Measurements from ENCODE around the gene COX8C. TPM values are rescaled to one million over a fixed set of nuclear protein-coding genes. Genes with fewer than 3 reads are reported as not detected.
"Not testable (repeated sequence)": the region's sequence is repeated elsewhere in the genome, so short reads cannot be mapped to it uniquely, and the experiment has no call there.

The COX8C gene
- total RNA-seq, 6 donors from 2014 or later, result not detected

DNA sequence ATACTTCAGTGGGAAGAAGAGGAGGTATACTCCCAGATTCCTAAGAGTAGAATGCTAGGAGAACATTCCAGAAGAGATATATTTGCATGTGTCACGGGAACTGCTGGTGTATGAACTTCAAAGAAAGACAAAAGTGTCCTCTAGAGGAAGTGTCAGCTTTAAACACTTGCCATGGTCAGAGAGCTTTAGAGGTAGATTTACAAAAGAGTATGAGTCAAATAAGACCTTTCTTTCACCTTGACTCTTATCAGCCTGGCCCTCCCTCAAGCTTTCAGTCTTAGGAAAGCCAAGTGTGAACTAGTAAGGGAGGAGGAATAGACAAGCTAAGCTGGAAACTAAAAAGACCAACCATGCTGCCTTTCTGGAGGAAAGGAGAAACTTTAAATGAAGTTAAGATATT, 34.7 kb downstream of the COX8C start:
- no peak for ATAC-seq (ENCODE audit: low FRiP score in 2 of 2)
- Histone ChIP-seq H3K4me3 (no peak overlapping the region), H3K9me3 (no peaks in the 10 kb centered on the region), H3K27me3 (no peaks in the 10 kb centered on the region), H3K4me1 (no peaks in the 10 kb centered on the region), H3K36me3 (no peaks in the 10 kb centered on the region), H3K27ac (no peak overlapping the region)
- 32 to 42% methylated on average over 1 of the region's 1 CpG for WGBS, 2 donors
- TF ChIP-seq POLR2AphosphoS5 (IDR thresholded peaks at IDR 0.05) (no peak), POLR2A (IDR thresholded peaks at IDR 0.05) (no peak), EP300 (IDR thresholded peaks at IDR 0.05) (no peak)
- TF ChIP-seq, protein P1, sequence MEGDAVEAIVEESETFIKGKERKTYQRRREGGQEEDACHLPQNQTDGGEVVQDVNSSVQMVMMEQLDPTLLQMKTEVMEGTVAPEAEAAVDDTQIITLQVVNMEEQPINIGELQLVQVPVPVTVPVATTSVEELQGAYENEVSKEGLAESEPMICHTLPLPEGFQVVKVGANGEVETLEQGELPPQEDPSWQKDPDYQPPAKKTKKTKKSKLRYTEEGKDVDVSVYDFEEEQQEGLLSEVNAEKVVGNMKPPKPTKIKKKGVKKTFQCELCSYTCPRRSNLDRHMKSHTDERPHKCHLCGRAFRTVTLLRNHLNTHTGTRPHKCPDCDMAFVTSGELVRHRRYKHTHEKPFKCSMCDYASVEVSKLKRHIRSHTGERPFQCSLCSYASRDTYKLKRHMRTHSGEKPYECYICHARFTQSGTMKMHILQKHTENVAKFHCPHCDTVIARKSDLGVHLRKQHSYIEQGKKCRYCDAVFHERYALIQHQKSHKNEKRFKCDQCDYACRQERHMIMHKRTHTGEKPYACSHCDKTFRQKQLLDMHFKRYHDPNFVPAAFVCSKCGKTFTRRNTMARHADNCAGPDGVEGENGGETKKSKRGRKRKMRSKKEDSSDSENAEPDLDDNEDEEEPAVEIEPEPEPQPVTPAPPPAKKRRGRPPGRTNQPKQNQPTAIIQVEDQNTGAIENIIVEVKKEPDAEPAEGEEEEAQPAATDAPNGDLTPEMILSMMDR (IDR thresholded peaks at IDR 0.05), result no peak
- DNase-seq, result no peak

DNA sequence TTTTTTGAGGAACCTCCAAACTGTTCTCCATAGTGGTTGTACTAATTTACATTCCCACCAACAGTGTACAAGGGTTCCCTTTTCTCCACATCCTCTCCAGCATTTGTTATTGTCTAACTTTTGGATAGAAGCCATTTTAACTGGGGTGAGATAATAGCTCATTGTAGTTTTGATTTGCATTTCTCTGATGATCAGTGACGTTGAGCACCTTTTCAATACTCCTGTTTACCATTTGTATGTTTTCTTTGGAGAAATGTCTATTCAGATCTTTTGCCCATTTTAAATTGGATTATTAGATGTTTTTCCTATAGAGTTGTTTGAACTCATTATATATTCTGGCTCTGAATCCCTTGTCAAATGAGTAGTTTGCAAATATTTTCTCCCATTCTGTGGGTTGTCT, 37.3 kb downstream of the COX8C start:
- not testable (repeated sequence) for ATAC-seq (ENCODE audit: low FRiP score in 2 of 2); H3K4me3 ChIP-seq
- WGBS, 2 donors, result 32 to 55% methylated on average over 1 of the region's 1 CpG

DNA sequence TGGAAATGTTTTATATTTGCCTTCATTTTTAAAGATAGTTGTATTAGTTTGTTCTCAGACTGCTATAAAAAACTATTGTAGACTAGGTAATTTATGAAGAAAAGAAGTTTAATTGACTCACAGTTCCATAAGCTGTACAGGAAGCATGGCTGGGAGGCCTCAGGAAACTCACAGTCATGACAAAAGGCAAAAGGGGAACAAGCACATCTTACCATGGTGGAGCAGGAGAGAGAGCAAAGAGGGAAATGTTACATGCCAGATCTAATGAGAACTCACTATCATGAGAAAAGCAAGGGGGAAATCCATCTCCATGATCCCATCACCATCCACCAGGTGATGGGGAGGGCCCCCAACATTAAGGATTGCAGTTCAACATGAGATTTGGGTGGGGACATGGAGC, 48.2 kb downstream of the COX8C start:
- Histone ChIP-seq H3K36me3 (no peaks in the 10 kb centered on the region), H3K27ac (no peak overlapping the region), H3K27me3 (no peaks in the 10 kb centered on the region), H3K9me3 (no peaks in the 10 kb centered on the region), H3K4me3 (no peak overlapping the region), H3K4me1 (no peaks in the 10 kb centered on the region)
- no peak for ATAC-seq (ENCODE audit: low FRiP score in 2 of 2)
- no peak for DNase-seq
- no peak for TF ChIP-seq POLR2AphosphoS5 (IDR thresholded peaks at IDR 0.05)
- no peak for TF ChIP-seq EP300 (IDR thresholded peaks at IDR 0.05)
- TF ChIP-seq, protein P1 (IDR thresholded peaks at IDR 0.05), result no peak

More for the DNA sequence above, 37.3 kb downstream of the COX8C start:
- H3K27ac ChIP-seq, H3K27me3 ChIP-seq, H3K9me3 ChIP-seq, H3K36me3 ChIP-seq, DNase-seq, H3K4me1 ChIP-seq: not testable (repeated sequence)

DNA sequence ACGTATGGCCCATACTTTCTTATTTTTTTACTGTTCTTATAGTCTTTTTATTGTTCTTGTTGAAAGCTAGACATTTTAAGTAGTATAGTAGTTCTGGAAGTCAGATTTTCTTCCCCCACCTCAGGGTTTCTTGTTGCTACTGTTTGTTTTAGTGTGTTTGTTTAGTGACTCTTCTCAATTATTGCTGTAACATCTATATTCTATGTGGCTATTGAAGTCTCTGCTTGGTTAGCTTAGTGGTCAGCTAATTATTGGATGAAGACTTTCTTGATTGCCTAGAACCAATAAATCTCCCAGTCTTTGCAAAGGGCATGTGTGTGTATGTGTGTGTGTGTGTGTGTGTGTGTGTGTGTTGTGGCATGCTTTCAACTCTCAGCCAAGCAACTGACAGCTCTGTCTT, 49.5 kb downstream of the COX8C start:
- H3K36me3 ChIP-seq, result no peaks in the 10 kb centered on the region
- no peaks in the 10 kb centered on the region for H3K4me1 ChIP-seq
- DNase-seq (no peak), ATAC-seq (ENCODE audit: low FRiP score in 2 of 2) (no peak)
- H3K27me3 ChIP-seq, result no peaks in the 10 kb centered on the region
- H3K27ac ChIP-seq, result no peak overlapping the region
- 93 to 100% methylated on average over 1 of the region's 1 CpG for WGBS, 2 donors
- no peak for TF ChIP-seq EP300 (IDR thresholded peaks at IDR 0.05)
- TF ChIP-seq, protein P1 (IDR thresholded peaks at IDR 0.05), result no peak
- no peak for TF ChIP-seq POLR2AphosphoS5 (IDR thresholded peaks at IDR 0.05)
- TF ChIP-seq POLR2A (IDR thresholded peaks at IDR 0.05), result no peak
- H3K4me3 ChIP-seq, result no peak overlapping the region
- no peaks in the 10 kb centered on the region for H3K9me3 ChIP-seq

Small RNA genes lying within 50 kb of the gene (small RNA-seq; reads per million reads assigned to genes)
- 0 reads per million in 4 donors for gene RF00019

Other genes starting within 250 kb of the COX8C start
- 100 to 1,000 TPM in 3 of 6 donors, 10 to 100 TPM in 3; 41.9 to 128 (median 86.1) TPM for gene ITPK1, start 231.3 kb upstream of the COX8C start, total RNA-seq
- gene MOAP1, start 162.3 kb upstream of the COX8C start, total RNA-seq, result 10 to 100 TPM; 14.7 to 43.8 (median 36.4) TPM
- 10 to 100 TPM in 4 of 6 donors, 1 to 10 TPM in 2; 2.6 to 32.1 (median 18.0) TPM for gene LYSET, start 161.9 kb upstream of the COX8C start, total RNA-seq
- 10 to 100 TPM in 5 of 6 donors, 1 to 10 TPM in 1; 7.5 to 31.1 (median 14.7) TPM for gene GON7, start 140.1 kb upstream of the COX8C start, total RNA-seq
- 10 to 100 TPM in 5 of 6 donors, 1 to 10 TPM in 1; 9.3 to 23.3 (median 21.1) TPM for gene UBR7, start 139.9 kb upstream of the COX8C start, total RNA-seq
- gene BTBD7, start 14.1 kb upstream of the COX8C start, total RNA-seq, result 10 to 100 TPM; 15.1 to 46.1 (median 36.9) TPM
- gene UNC79, start 83.8 kb downstream of the COX8C start, total RNA-seq, result 1 to 10 TPM in 1 of 6 donors, under 1 TPM in 5; 0.09 to 1.0 (median 0.14) TPM

Measured in upper lobe of left lung (tissue), 6 donors.